ENCODE measurements around the gene BTN1A1. TPM values are rescaled to one million over a fixed set of nuclear protein-coding genes. Genes with fewer than 3 reads are reported as not detected.

BTN1A1 gene
- total and polyA plus RNA-seq, 9 of the 15 experiments (the other 6 are each of a cell fraction or from before 2014, with no cell fraction given) = 0.01 to 0.15 (median 0.06) TPM; not detected in 4

DNA sequence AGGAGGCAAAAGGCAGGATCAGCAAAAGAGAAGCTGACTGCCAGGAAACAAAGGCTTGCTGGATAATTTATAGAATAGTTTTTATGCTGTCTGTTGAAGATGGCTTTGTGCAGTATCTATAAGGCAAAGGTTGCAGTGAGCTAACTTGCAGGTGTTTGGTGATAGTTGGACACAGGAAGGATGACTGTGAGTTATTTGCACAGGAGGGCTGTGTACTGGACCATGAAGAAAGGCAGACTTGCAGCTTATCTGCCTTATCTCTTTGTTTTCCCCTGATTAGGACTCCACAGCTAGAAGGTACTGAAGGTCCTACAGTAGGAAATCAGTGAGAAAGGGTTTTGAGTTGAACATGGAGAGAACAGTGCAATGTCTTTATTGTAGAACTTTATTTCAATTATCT, 2.1 kb downstream of the BTN1A1 start (continued):
- TF ChIP-seq ZNF668 (CRISPR knock-in tag; IDR thresholded peaks at IDR 0.05) (no peak), MIER1 (IDR thresholded peaks at IDR 0.05; ENCODE audit: low read depth) (no peak), ILK (tag; IDR thresholded peaks at IDR 0.05; ENCODE audit: borderline replicate concordance, low read depth) (no peak), HDAC2 (IDR thresholded peaks at IDR 0.05) (no peak), HMG20B (CRISPR knock-in tag; IDR thresholded peaks at IDR 0.05) (no peak), ZNF561 (CRISPR knock-in tag; conservative IDR thresholded peaks at IDR 0.05) (no peak), SMAD1 (IDR thresholded peaks at IDR 0.05; ENCODE audit: low read depth, low read length, partially characterized antibody) (no peak), ZKSCAN8 (CRISPR knock-in tag; IDR thresholded peaks at IDR 0.05) (no peak), RNF2 (IDR thresholded peaks at IDR 0.05) (0 out of 2 replicates have a peak, but pooled peaks have one; percentile 19), ZNF239 (CRISPR knock-in tag; IDR thresholded peaks at IDR 0.05) (no peak)
- TF ChIP-seq, protein P1, sequence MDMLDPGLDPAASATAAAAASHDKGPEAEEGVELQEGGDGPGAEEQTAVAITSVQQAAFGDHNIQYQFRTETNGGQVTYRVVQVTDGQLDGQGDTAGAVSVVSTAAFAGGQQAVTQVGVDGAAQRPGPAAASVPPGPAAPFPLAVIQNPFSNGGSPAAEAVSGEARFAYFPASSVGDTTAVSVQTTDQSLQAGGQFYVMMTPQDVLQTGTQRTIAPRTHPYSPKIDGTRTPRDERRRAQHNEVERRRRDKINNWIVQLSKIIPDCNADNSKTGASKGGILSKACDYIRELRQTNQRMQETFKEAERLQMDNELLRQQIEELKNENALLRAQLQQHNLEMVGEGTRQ (CRISPR knock-in tag; IDR thresholded peaks at IDR 0.05) = no peak
- TF ChIP-seq, protein P2, sequence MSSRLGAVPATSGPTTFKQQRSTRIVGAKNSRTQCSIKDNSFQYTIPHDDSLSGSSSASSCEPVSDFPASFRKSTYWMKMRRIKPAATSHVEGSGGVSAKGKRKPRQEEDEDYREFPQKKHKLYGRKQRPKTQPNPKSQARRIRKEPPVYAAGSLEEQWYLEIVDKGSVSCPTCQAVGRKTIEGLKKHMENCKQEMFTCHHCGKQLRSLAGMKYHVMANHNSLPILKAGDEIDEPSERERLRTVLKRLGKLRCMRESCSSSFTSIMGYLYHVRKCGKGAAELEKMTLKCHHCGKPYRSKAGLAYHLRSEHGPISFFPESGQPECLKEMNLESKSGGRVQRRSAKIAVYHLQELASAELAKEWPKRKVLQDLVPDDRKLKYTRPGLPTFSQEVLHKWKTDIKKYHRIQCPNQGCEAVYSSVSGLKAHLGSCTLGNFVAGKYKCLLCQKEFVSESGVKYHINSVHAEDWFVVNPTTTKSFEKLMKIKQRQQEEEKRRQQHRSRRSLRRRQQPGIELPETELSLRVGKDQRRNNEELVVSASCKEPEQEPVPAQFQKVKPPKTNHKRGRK (tag; IDR thresholded peaks at IDR 0.05) = no peak
- TF ChIP-seq, protein P3, sequence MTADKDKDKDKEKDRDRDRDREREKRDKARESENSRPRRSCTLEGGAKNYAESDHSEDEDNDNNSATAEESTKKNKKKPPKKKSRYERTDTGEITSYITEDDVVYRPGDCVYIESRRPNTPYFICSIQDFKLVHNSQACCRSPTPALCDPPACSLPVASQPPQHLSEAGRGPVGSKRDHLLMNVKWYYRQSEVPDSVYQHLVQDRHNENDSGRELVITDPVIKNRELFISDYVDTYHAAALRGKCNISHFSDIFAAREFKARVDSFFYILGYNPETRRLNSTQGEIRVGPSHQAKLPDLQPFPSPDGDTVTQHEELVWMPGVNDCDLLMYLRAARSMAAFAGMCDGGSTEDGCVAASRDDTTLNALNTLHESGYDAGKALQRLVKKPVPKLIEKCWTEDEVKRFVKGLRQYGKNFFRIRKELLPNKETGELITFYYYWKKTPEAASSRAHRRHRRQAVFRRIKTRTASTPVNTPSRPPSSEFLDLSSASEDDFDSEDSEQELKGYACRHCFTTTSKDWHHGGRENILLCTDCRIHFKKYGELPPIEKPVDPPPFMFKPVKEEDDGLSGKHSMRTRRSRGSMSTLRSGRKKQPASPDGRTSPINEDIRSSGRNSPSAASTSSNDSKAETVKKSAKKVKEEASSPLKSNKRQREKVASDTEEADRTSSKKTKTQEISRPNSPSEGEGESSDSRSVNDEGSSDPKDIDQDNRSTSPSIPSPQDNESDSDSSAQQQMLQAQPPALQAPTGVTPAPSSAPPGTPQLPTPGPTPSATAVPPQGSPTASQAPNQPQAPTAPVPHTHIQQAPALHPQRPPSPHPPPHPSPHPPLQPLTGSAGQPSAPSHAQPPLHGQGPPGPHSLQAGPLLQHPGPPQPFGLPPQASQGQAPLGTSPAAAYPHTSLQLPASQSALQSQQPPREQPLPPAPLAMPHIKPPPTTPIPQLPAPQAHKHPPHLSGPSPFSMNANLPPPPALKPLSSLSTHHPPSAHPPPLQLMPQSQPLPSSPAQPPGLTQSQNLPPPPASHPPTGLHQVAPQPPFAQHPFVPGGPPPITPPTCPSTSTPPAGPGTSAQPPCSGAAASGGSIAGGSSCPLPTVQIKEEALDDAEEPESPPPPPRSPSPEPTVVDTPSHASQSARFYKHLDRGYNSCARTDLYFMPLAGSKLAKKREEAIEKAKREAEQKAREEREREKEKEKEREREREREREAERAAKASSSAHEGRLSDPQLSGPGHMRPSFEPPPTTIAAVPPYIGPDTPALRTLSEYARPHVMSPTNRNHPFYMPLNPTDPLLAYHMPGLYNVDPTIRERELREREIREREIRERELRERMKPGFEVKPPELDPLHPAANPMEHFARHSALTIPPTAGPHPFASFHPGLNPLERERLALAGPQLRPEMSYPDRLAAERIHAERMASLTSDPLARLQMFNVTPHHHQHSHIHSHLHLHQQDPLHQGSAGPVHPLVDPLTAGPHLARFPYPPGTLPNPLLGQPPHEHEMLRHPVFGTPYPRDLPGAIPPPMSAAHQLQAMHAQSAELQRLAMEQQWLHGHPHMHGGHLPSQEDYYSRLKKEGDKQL (CRISPR knock-in tag; IDR thresholded peaks at IDR 0.05; ENCODE audit: borderline replicate concordance) = no peak
- TF ChIP-seq, protein P4, sequence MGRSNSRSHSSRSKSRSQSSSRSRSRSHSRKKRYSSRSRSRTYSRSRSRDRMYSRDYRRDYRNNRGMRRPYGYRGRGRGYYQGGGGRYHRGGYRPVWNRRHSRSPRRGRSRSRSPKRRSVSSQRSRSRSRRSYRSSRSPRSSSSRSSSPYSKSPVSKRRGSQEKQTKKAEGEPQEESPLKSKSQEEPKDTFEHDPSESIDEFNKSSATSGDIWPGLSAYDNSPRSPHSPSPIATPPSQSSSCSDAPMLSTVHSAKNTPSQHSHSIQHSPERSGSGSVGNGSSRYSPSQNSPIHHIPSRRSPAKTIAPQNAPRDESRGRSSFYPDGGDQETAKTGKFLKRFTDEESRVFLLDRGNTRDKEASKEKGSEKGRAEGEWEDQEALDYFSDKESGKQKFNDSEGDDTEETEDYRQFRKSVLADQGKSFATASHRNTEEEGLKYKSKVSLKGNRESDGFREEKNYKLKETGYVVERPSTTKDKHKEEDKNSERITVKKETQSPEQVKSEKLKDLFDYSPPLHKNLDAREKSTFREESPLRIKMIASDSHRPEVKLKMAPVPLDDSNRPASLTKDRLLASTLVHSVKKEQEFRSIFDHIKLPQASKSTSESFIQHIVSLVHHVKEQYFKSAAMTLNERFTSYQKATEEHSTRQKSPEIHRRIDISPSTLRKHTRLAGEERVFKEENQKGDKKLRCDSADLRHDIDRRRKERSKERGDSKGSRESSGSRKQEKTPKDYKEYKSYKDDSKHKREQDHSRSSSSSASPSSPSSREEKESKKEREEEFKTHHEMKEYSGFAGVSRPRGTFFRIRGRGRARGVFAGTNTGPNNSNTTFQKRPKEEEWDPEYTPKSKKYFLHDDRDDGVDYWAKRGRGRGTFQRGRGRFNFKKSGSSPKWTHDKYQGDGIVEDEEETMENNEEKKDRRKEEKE (IDR thresholded peaks at IDR 0.05; ENCODE audit: borderline replicate concordance in 1 of 2, control insufficient read depth in 1 of 2, low read depth in 2 of 2, low read length in 1 of 2) = no peak
- TF ChIP-seq, protein P5, sequence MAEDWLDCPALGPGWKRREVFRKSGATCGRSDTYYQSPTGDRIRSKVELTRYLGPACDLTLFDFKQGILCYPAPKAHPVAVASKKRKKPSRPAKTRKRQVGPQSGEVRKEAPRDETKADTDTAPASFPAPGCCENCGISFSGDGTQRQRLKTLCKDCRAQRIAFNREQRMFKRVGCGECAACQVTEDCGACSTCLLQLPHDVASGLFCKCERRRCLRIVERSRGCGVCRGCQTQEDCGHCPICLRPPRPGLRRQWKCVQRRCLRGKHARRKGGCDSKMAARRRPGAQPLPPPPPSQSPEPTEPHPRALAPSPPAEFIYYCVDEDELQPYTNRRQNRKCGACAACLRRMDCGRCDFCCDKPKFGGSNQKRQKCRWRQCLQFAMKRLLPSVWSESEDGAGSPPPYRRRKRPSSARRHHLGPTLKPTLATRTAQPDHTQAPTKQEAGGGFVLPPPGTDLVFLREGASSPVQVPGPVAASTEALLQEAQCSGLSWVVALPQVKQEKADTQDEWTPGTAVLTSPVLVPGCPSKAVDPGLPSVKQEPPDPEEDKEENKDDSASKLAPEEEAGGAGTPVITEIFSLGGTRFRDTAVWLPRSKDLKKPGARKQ (CRISPR knock-in tag; IDR thresholded peaks at IDR 0.05) = no peak
